ENCODE data around the gene ATP6V0C. TPM values are rescaled to one million over a fixed set of nuclear protein-coding genes. Genes with fewer than 3 reads are reported as not detected.

ATP6V0C gene
- total RNA-seq, 1 donor from 2014 or later: 311 TPM

DNA sequence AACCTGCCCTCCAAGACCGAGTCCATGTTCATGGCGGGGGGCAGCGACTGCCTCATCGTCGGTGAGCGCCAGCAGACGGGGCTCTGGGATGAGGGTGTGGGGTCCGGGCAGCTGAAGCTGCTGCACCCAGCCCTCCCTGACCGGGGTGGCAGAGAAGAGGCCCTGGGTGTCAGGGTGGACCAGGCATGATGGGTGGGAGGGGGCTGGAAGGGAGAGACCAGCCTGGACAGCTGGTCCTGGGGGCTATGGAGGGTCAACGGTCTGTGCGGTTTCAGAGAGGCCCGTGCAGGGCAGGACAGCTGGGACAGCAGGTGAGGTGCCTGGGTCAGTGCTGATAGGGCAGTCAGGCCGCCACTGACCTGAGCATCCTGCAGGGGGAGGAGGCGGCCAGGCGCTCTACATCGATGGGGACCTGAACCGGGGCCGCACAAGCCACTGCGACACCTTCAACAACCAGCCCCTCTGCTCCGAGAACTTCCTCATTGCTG lies 13.3 kb upstream of the ATP6V0C start:
- Histone ChIP-seq H3K4me1 (ENCODE audit: insufficient read depth, low read length) (peaks cover 12% of the 10 kb centered on the region), H4K20me1 (ENCODE audit: insufficient read depth, low read length) (peaks cover 19% of the 10 kb centered on the region), H3K36me3 (ENCODE audit: insufficient read depth, low read length) (no peaks in the 10 kb centered on the region), H3K4me2 (ENCODE audit: low read length) (no peak overlapping the region), H3K9ac (ENCODE audit: low read length) (no peak overlapping the region), H3K27me3 (ENCODE audit: insufficient read depth, low read length) (no peaks in the 10 kb centered on the region), H3K79me2 (ENCODE audit: insufficient read depth, low read length) (no peaks in the 10 kb centered on the region), H3K4me3 (ENCODE audit: insufficient read depth, low read depth, low read length) (no peak overlapping the region), H3K27ac (ENCODE audit: low read depth, low read length) (no peak overlapping the region), H2AFZ (ENCODE audit: low read depth, low read length) (no peak overlapping the region), H3K9me3 (ENCODE audit: insufficient read depth, low read depth, low read length) (no peaks in the 10 kb centered on the region)
- no peak for FAIRE-seq
- H3K4me1 Mint-ChIP-seq (ENCODE audit: low read depth, unreplicated experiment): peaks cover 8% of the 10 kb centered on the region
- H3K27ac Mint-ChIP-seq (ENCODE audit: unreplicated experiment): no peak overlapping the region
- no peak for TF ChIP-seq EZH2 (IDR thresholded peaks at IDR 0.05; ENCODE audit: insufficient read depth, low read length)
- TF ChIP-seq, protein P1, sequence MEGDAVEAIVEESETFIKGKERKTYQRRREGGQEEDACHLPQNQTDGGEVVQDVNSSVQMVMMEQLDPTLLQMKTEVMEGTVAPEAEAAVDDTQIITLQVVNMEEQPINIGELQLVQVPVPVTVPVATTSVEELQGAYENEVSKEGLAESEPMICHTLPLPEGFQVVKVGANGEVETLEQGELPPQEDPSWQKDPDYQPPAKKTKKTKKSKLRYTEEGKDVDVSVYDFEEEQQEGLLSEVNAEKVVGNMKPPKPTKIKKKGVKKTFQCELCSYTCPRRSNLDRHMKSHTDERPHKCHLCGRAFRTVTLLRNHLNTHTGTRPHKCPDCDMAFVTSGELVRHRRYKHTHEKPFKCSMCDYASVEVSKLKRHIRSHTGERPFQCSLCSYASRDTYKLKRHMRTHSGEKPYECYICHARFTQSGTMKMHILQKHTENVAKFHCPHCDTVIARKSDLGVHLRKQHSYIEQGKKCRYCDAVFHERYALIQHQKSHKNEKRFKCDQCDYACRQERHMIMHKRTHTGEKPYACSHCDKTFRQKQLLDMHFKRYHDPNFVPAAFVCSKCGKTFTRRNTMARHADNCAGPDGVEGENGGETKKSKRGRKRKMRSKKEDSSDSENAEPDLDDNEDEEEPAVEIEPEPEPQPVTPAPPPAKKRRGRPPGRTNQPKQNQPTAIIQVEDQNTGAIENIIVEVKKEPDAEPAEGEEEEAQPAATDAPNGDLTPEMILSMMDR (IDR thresholded peaks at IDR 0.05; ENCODE audit: insufficient read depth, low read depth, low read length): no peak
- peaks cover 5% of the 10 kb centered on the region for H3K36me3 Mint-ChIP-seq (ENCODE audit: low read depth, unreplicated experiment)
- H3K4me3 Mint-ChIP-seq (ENCODE audit: unreplicated experiment): no peak overlapping the region
- DNase-seq (ENCODE audit: low read depth): no peak
- no peaks in the 10 kb centered on the region for H3K27me3 Mint-ChIP-seq (ENCODE audit: low read depth, unreplicated experiment)
- no peaks in the 10 kb centered on the region for H3K9me3 Mint-ChIP-seq (ENCODE audit: unreplicated experiment)

DNA sequence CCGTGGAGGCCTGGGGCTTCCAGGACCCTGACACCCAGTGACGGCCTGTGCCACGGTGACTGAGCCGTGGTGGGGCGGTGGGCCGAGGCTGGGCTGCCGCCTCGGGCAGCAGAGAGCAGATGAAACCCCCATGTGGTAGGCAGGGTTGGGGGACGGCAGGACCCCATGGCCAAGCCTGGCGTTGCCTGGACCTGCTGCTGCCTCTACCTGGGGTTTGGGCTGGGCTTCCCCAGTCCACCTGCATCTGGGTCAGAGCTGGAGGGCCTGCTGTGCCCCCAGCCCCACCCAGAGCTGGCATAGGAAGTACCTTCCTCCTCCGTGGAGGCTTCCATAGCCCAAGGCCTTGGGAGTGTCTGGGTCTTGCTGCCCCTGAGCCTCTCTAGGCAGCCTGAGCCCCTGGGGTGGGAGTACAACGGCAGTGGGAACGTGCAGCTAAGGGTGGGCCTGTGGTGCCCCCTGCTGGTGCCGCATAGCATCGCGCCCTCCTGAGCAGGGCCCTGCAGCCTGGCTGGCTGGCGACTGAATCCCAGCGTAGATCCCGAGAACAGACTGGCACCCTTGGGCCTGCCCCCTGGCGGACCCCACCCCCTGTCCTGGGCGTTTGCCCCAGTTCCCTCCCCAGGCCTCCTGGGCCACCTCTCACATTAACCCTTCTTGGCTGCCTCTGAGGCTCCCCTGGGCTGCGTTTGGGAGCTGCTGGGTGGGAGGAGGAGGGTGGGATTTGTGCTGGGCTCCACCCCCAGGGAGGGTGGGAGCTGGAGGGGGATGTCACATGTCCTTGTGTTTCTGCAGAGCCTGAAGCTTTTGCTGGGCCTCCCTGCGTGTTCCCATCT lies 12.6 kb upstream of the ATP6V0C start:
- H3K27ac ChIP-seq (ENCODE audit: low read depth, low read length): no peak overlapping the region

More for the DNA sequence above, 12.6 kb upstream of the ATP6V0C start:
- FAIRE-seq (no peak), DNase-seq (ENCODE audit: low read depth) (peak; percentile 38)
- H4K20me1 ChIP-seq (ENCODE audit: insufficient read depth, low read length): peaks cover 19% of the 10 kb centered on the region
- Mint-ChIP-seq H3K36me3 (ENCODE audit: low read depth, unreplicated experiment) (peaks cover 5% of the 10 kb centered on the region), H3K27me3 (ENCODE audit: low read depth, unreplicated experiment) (no peaks in the 10 kb centered on the region), H3K27ac (ENCODE audit: unreplicated experiment) (no peak overlapping the region), H3K9me3 (ENCODE audit: unreplicated experiment) (no peaks in the 10 kb centered on the region), H3K4me3 (ENCODE audit: unreplicated experiment) (no peak overlapping the region), H3K4me1 (ENCODE audit: low read depth, unreplicated experiment) (peaks cover 8% of the 10 kb centered on the region)
- no peaks in the 10 kb centered on the region for H3K36me3 ChIP-seq (ENCODE audit: insufficient read depth, low read length)
- TF ChIP-seq EZH2 (IDR thresholded peaks at IDR 0.05; ENCODE audit: insufficient read depth, low read length): no peak
- TF ChIP-seq, protein P1 (IDR thresholded peaks at IDR 0.05; ENCODE audit: insufficient read depth, low read depth, low read length): peak; percentile 80
- no peak overlapping the region for H3K9ac ChIP-seq (ENCODE audit: low read length)
- H3K4me3 ChIP-seq (ENCODE audit: insufficient read depth, low read depth, low read length): no peak overlapping the region
- H3K4me2 ChIP-seq (ENCODE audit: low read length): peak overlapping the region; percentile 72
- no peaks in the 10 kb centered on the region for H3K79me2 ChIP-seq (ENCODE audit: insufficient read depth, low read length)
- H2AFZ ChIP-seq (ENCODE audit: low read depth, low read length): no peak overlapping the region
- no peaks in the 10 kb centered on the region for H3K9me3 ChIP-seq (ENCODE audit: insufficient read depth, low read depth, low read length)
- H3K27me3 ChIP-seq (ENCODE audit: insufficient read depth, low read length): no peaks in the 10 kb centered on the region
- peaks cover 12% of the 10 kb centered on the region for H3K4me1 ChIP-seq (ENCODE audit: insufficient read depth, low read length)
